Suppressor macrophage (primary cell): ENCODE results near the gene FGF18.

Source experiments
- DNase-seq, 4 experiments: peaks; one replicate each; pipeline ENCODE4 v3.0.0-alpha.2; 2020 to 2022

FGF18 gene

DNA sequence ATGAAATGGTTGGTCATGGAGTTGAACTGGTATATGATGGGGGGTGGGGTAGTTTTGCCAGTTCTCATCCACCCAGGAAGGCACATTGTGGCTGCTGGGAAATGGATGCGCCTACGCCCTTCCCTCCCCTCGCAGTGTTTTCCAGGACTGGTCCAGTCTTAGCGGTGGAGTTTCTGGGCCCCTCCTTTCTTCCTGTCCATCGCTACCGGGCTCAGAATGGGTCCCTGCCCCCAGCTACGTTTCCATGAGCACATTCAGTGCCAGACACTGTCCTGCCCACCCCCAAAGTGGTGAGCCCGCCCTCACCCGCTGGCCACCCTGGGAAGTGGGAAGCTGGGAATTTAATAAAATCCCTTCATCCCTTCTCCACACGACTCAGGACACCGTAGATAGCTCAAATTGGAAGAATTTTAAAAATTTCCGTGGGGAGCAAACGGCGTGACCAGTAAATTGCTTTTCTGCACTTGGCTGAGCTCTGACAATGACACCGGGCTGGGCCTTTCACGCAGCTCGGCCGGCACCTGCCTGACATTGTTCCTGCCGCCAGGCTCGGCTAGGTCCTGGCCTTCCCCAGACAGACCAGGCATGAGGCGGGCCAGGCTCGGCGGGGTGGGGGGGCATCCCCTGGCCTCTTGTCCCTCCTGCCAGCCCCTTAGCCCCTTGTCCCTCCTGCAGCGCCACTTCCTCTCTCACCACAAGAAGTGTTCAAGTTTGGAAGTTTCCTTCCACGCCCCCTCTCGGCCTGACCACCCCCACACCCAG lies 3.6 kb downstream of the FGF18 start:
- DNase-seq, result no peak

DNA sequence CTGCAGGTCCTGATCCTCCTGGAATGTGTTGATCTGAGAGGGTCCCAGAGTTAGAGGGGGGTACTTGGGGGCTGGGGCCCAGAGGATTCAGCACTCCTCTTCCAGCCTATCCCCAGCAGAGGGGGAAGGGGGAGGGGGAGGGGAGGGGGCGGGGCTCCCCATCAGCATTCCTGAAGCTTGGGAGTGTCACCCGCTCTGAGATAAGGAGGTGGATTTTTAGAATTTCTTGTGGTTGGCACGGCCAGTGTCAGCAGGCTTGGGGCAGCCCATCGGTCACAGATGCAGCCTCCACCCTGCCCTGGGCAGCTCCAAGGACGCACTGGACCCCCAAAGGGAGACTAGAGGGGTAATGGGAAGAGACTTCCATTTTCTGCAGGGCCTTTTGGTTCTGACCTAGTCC lies 5.3 kb downstream of the FGF18 start:
- no peak for DNase-seq

DNA sequence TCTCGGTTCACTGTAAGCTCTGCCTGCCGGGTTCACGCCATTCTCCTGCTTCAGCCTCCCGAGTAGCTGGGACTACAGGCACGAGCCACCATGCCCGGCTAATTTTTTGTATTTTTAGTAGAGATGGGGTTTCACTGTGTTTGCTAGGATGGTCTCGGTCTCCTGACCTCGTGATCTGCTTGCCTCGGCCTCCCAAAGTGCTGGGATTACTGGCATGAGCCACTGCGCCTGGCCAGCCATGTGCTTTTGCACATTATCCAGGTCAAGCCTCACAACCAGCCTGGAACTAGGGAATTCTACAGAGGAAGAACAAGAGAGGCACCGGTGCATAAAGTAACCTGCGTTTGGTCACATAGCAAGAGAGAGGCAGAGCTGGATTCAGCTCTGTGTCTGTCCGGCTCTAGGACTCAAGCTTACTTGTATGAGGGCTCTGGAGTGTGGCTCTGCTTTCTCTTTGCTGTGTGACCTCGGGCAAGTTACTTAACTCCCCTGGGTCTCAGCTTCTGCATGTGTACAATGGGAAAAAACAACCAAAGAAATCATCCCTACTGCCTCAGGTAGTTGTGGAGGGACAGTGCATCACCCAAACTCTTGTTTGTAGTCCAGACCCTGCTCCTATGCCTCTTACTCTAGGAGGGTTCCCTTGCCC lies 6.3 kb downstream of the FGF18 start:
- DNase-seq, result no peak

DNA sequence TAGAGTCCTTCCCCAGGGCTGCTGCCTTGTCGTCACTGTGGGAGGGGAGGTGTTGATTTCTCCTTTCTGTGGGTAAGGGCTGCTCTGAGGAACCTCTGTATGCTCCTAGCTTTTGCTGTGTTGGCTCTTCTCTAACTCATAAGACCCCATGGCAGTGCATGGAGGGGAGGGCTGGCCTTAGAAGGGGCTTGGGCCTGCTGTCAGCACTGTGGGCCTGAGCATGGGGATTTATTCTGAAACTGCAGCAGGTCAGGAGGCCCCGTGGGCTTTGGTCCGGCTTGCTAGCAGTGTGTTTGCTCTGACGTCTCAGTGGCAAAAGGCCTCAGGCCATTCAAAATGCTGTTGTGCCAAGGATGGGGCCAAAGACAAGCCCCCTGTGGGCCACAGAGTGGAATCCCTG lies 6.8 kb downstream of the FGF18 start:
- no peak for DNase-seq

DNA sequence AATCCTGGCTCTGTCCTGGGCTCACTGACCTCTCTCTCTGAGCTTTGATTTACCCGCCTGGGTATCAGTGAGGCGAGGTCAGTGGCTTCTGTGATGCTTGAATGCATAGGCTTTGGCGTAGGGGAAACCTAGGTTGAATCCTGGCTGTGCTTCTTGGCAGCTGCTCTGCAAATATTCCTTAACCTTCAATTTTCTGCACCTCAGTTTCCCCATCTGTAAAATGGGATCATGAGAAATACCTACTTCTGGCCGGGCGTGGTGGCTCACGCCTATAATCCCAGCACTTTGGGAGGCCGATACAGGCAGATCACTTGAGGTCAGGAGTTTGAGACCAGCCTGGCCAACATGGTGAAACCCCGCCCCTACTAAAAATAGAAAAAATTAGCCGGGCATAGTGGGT lies 7.2 kb downstream of the FGF18 start:
- no peak for DNase-seq

DNA sequence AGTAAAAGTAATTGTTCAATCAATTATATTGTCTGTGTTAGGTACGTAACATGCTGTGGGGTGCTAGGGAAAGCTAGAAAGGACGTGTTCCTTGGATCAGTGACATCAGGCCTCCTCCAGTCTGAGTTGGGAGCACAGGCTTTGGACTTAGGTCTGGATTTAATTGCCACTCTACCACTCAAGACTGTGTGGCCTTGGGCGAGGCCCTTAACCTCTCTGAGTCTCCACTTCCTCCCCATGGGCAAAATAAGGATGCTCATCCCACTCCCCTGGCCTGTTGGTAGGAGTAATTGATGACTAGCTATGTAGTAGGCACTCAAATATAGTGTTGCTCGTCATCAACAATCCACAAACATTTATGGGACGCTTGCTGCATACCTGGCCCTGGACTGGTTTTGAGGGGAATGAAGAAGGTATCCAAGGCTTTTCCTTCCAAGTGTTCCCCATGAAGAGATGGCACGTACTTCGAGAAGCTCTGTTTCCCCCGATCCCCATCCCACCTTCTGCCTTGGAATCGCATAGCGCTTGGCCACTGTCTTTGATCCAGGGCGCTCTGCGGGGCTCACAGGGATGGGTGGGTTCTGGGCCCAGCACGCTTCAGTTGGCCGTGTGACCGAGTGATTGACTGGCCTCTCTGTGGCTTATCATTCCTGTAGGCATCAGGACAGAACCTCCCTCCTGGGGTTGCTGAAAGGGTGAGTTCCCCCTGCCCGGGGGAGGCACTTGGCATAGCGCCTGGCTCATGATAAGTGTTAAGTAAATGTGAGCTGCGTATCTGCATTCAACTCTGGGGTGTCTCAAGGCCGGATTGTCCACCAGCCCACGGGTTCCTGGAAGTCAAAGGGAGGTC lies 8.1 kb downstream of the FGF18 start:
- no peak for DNase-seq

DNA sequence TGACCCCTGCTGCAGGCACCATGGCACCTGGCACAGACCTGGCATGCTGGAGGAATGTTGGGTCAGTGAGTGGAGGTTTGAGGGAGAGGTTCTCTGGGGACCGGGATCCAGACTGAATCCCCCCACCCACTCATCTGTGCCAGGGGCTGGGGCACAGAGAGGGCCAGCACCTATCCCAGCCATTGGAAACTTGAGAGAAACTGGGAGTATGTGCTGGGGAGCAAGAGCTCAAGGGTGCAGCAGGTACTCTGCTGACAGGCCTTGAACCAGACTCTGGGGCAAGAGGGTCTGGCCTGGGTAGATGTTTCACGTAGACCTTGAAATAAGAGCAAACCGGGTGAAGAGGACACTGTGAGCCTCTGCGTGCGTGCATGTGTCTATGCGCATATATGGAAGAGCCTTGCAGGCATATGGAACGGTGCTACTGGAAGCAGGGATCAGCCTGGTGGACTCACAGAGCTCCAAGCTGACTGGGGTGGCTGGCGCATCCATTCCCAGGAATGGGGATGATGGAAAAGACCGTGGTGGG lies 8.8 kb downstream of the FGF18 start:
- DNase-seq, result no peak

DNA sequence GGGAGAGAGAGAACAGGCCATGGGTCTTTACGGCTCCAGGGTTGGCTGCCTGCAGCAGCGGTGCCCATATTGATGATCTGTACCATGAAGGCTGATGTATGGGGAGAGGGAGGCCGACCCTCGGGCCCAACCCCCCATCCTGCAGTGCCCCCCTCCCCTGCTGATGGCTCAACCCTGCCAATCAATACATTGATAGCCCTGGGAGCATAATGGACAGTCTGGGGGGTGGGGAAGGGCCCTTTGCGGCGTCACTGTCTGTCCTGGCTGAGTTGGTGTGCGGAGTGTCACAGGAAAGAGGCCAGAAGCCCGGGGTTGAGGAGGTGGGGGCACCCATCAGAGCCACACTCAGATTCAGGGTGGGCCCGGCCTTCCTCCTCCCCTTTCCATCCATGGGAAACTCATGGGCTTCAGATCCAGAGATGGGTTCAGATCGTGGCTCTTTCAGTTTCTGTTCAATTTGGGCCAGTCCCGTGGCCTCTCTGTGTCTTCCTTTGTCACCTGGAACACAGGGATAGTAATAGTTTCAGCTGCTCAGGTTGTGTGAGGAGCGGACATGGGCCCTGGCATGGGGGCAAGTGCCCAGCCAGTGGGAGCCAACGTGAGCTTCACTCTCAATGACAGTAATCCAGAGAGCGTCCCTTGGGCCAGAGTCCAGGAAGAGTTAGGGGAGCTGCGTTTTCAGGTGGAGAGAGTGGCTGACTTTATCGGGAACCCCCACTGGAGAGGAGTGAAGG lies 9.5 kb downstream of the FGF18 start:
- DNase-seq, result no peak

DNA sequence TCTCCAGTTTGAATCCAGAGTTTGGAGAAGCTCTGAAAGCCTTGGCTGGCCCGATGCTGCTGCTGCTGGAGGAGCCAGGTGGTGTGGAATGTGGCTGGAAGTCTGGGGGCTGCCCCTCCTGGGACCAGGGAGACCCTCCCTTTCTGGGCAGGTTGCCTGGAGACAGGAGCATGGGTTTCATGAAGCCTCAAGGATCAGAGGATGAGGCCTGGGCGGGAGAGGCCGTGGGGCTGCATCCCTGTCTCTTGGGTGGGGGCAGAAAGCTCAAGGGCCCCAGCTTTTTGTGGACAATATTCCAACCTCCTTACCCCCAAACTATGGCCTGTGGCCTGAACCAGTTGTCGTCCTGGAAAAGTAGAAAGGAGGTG lies 10.1 kb downstream of the FGF18 start:
- no peak for DNase-seq

DNA sequence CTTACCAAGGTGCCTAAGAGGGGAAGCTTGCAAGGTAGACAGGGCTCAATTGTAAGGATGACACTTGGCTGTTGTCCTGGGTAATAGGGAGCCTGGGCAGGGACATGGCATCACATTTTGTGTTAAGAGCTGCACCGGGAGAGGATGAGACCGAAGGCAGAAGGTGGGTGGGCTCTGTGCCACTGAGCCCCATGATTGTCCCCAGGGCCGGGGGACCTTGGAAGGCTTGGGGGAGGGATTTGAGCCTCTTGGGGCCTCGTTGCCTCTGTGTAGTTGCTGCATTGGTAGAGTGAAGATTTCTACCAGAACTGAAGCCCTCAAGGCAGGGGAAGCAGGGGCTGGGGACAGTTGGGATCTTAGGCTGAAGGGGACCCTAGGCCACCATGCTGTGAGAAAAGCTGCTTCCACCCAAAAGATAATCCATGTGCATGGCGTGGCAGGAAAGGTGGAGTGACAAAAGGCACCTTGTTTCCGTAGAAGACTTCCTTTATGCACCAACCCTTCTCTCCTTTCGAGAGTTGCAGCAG lies 11.9 kb downstream of the FGF18 start:
- DNase-seq, result no peak

DNA sequence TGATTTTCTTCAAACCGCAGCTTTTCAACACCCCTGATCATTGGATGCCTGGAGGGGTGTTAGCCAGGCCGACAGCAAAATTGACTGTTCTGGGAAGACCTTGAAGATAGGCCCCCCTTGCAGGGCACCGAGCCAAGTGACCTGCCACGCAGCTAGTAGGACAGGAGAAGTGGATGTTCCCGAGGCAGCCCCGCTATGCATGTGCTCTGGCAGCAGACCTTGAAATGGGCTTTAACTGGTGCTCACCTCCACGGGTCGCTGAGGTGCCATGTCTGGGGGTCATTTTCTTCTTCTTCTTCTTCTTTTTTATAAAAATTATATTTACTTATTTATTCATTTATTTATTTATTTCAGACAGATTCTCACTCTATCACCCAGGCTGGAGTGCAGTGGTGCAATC lies 12.6 kb downstream of the FGF18 start:
- no peak for DNase-seq

DNA sequence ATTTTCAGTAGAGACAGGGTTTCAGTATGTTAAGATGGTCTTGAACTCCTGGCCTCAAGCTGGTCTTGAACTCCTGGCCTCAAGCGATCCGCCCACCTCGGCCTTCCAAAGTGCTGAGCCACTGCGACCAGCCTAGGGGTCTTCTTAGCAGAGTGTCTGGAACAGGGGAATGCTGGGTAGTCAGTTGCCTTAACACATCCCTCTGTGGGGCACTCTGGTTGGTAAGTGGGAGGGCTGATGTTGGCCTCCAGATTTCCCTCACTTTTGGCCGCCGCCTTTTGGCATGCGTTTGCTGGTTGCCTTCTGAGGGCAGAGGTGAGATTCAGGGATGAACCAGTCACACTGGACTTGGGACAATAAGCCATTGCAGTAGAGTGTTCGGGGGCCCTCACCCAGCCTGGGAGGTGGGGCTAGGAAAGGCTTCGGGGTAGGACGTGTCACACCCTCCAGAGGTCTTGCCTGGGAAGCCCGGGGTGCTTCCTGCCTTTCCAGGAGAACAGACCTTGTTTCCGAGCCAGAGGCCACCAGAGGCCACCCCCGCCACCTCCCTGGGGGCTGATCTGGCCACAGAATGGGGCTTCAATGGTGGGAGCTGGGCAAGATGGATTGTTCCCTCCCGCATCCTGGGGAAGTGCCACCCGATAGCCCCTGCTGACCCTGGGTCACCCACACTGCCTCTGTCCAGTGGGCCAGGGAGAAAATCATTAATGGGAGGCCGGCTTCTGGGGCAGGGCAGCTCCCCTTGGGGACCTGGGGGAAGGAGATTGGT lies 13.3 kb downstream of the FGF18 start:
- no peak for DNase-seq

DNA sequence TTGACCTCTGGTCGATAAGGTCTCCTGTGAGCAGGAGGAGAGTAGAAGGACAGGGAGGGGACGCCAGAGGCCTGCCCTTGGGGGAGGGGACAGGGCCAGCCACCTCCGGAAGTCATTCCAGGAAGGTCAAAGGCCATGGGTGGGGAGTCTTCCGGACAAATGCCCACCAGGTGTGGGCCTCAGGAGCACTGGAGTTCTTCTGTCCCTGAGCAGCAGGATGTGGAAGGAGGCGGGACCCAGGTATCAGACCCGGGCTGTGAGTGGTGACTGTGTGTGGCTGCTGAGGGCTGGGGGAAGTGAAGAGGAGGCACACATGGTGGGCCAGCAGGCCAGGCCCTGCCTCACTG lies 13.9 kb downstream of the FGF18 start:
- no peak for DNase-seq

DNA sequence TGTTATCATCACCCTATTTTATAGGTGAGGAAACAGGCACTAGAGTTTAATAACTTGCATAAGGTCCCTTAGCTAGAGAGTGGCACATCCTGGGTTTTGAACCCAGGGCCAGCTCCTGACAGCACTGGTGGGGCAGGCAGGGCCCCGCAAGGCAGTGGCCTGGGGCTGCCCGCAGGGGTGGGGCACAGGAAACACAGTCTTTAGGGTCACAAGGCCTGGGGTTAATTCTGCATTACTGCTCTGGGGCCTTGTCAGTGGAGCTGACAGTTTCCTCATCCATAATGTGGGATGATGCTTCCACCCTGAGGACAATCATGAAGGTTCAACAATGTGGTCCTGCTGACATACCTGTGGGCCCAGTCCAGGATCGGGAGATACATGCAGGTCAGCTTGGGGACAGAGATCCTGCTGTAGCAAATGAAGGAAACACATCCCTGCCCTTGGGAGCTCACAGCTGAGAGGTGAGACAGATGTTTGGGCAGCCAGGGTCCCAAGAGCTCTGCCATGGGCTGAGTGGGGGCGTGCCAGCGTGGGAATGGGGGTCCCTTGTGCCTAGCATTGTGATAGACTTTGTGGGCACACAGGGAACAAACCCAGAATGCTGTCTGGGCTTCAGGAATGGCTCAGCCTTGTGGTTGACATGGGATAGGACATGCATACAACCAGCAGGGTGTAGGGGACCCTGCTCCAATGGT lies 14.7 kb downstream of the FGF18 start:
- no peak for DNase-seq

DNA sequence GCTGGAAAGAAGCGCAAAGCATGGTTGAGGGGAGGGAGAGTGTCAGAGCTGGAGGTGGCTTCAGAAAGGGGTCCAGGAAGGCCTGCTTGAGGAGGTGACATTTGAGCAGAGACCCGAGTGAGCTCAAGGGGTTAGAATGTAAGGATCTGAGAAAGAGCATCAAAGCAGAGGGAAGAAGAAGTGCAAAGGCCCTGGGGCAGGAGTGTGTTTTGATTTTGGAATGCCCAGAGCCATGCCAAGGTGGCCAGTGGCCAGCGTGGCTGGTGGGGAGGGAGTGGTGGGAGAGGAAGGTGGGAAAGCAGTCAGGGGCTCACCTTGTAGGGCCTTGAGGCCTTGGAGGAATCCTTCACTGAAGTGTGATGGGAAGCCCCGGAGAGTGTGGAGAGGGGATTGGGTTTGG lies 15.4 kb downstream of the FGF18 start:
- DNase-seq, result no peak

DNA sequence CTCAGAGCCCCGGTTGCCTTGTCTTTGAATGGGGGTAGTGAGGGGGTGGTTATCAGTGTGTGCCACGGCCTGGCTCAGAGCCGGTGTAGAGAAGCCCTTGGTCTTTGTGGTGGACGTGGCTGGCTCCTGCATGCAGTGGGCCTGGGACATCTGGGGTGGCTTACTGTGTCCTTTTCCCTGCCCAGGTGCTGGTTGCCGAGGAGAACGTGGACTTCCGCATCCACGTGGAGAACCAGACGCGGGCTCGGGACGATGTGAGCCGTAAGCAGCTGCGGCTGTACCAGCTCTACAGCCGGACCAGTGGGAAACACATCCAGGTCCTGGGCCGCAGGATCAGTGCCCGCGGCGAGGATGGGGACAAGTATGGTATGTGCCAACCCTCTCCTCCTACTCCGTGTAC lies 16.5 kb downstream of the FGF18 start:
- no peak for DNase-seq

DNA sequence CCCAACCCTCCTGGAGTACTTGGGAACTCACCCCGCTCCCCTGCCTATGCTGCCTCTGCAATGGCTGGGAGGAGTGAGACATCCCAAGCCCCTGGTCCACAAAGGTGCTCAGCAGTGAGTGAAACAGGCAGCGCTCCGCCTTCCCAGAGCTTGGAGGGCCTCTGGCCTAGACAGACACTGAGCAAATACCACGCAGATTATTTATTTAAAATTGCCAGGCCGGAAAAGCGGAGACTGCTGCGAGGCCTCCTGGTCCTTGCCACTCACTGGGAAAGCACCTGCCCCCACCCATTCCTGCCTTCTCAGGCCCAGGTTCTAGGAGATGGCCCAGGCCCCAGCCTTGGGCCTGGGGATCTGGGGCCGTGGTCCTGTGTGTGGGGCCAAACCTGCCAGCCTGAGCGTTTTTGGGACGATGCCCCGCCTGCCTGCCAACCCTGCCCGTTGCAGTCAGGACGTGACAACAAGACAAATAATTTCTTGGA lies 17.4 kb downstream of the FGF18 start:
- DNase-seq, result no peak

DNA sequence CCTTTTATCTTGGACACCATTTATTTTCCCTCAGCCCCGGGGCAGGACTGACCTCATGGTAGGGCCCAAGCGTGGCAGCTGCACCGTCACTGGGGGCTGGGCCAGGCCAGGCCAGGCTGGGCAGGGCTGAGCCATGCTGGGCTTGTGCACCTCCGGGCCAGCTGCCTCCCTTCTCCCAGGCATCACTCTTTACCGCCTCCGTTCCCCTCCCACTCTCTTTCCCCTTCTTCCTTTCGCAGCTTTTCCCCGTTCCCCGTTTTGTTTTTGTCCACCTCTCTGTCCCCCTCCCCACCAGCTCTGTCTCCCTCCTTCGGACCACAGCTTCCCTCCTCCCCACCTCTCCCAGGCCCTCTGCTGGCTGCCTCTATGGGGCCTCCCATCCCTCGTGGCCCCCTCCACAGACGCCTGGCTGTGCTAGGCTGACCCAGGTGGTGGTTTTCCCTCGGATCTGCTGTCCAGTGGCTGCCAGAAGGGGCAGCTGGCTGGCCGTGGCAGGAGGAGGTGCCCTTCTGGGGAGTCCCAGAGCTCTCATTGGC lies 17.9 kb downstream of the FGF18 start:
- DNase-seq, result no peak

DNA sequence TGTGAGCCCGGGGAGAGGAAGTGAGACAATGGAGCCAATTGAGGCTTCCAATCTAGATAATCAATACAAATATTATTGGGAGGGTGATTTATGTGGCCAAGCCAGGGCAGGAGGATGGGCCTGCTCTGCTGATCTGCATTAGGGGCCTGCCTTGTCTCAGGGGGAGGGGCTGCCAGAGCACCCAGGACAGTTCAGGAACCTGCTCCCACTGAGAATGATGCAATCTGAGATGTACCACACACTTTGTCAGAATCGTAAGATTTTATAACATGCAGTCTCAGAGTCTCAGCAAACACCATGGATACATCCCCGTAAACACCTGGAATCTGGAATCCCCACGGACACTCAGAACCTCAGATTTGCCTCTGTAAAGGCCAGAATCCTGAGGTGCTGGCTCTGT lies 19.3 kb downstream of the FGF18 start:
- DNase-seq, result no peak

DNA sequence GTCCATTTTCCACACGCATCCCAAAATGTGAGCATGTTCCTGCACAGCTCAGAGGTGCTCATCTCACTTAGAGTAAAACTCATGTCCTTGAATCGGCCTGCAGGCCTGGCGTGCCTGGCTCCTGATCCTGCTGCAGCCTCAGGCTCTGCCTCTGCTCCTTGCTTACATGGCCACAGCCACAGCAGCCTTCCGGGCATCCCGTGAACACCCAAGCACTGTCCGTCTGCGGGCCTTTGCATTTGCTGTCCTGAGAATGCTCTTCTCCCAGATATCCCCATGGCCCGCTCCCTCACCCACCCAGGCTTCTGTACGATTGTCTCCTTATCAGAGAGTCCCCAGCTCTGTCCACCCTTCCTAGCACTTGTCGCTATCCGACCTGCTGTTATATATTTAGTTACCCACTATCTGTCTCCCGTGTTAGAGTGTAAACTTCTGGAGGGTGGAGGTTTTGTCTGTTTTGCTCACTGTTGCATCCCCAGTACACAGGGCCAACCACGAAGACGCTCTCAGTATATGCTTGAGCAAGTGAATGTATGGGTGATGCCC lies 21.9 kb downstream of the FGF18 start:
- DNase-seq, result no peak
